ENCODE data around the gene MPG. TPM values are rescaled to one million over a fixed set of nuclear protein-coding genes. Genes with fewer than 3 reads are reported as not detected.
A peak's percentile ranks its signal among the peaks of the same experiment; 100 is the strongest.
"Not testable (repeated sequence)": the region's sequence is repeated elsewhere in the genome, so short reads cannot be mapped to it uniquely, and the experiment has no call there.

Gene MPG, protein sequence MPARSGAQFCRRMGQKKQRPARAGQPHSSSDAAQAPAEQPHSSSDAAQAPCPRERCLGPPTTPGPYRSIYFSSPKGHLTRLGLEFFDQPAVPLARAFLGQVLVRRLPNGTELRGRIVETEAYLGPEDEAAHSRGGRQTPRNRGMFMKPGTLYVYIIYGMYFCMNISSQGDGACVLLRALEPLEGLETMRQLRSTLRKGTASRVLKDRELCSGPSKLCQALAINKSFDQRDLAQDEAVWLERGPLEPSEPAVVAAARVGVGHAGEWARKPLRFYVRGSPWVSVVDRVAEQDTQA
- total RNA-seq: 10 to 100 TPM; 18.3 to 48.2 (median 38.7) TPM
- 25.9 TPM for total RNA-seq (2013)
- 6.5 to 37.5 (median 20.9) reads per million in 29 experiments for total RNA-seq

DNA sequence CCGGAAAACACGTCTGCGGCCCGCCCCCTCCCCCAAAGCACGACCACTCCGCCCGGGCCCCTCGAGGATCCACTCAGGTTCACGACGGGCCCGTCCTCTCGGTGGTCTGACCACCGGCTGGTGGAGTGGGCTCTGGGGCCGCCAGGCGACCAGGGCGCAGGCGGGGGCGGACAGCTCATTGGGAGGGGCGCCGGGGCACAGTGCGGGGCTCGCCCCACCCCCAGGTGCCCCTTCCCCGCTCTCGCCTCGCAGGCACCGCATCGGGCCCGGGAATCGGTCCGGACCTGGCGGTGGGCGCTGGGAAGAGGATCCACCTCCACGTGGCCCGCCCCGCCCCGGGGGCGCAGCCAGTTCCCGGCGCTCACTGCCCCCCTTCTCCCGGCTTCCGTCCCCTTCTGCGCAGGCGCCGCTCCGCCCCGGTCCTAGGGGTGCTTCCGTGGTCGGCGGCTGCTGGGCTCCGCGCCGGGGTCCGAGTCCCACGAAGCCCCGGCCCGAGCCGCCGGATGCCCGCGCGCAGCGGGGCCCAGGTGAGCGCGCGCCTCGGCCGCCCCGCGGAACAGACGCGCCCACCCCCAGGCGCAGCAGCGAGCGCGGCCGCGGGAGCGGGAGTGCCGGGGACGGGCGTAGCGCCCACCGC lies at the start of gene MPG:
Gene MPG, plus strand, starts transcription at position 419 of the 637 bp plus-strand sequence. Its CDS starts 85 bp downstream, at position 504.
- POLR2A ChIA-PET: interaction anchor here in 1 of 2 donors (0.6 kb wide), 1 partner anchor 61 kb away, joined by 5 read pairs; no protein-coding TSS in a partner anchor
- Mint-ChIP-seq H3K36me3 (no peaks in the 10 kb centered on the region), H3K27me3 (peaks cover 3 to 14% of the 10 kb centered on the region in 2 donors)

DNA sequence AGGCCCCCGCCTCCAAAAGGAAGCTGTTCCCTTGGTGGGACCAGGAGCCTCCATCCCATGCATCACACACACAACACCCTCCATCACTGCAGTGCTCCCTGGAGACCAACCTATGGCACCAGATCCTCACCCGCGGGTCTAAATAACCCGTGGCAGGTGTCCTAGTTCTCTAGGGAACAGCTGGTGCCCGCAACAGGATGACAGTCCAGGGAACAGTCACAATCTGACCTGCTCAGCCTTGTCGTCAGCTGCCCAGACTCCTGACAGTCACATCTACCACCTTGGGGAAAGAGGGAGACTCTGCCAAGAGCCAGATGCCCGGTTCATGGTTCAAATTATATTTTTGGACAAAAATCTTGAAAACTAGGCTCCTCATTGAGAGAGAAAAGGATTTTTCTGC lies 47.4 kb upstream of the MPG start:
- H3K27ac ChIP-seq (ENCODE audit: low read length); H3K27ac Mint-ChIP-seq; ATAC-seq (replicated peaks in 1 of 4); H3K9me3 ChIP-seq; H3K4me3 Mint-ChIP-seq; H3K36me3 Mint-ChIP-seq; H3K9me3 Mint-ChIP-seq; H3K4me3 ChIP-seq (ENCODE audit: control insufficient read depth in 1 of 2, extremely low read depth in 1 of 2, low read length in 1 of 2); DNase-seq; H3K4me1 ChIP-seq (ENCODE audit: control insufficient read depth in 1 of 2, extremely low read depth in 1 of 2, insufficient read depth in 2 of 2, low read length in 2 of 2); H3K27me3 ChIP-seq (replicated peaks in 1 of 2; ENCODE audit: control insufficient read depth in 2 of 2, extremely low read depth in 1 of 2, insufficient read depth in 2 of 2, low read length in 1 of 2); POLR2A ChIA-PET; H3K27me3 Mint-ChIP-seq; CTCF ChIA-PET; H3K36me3 ChIP-seq (ENCODE audit: control insufficient read depth in 2 of 2, extremely low read depth in 1 of 2, insufficient read depth in 1 of 2, low read length in 1 of 2): not testable (repeated sequence)
- no CpG with 5 or more reads among the region's 7 CpGs for WGBS (ENCODE audit: insufficient coverage)
- H3K4me1 Mint-ChIP-seq: peaks cover 0 to 10% (median 6%) of the 10 kb centered on the region in 3 donors

More for the DNA sequence above, at the start of gene MPG:
- Mint-ChIP-seq H3K27ac (peak within 1 kb of the TSS; percentile 82 to 91), H3K9me3 (no peaks in the 10 kb centered on the region), H3K4me1 (peaks cover 28 to 39% (median 30%) of the 10 kb centered on the region in 3 donors), H3K4me3 (peak within 1 kb of the TSS; percentile 83 to 87 (median 84))
- Histone ChIP-seq H3K36me3 (ENCODE audit: control insufficient read depth in 2 of 2, extremely low read depth in 1 of 2, insufficient read depth in 1 of 2, low read length in 1 of 2) (peaks cover 3 to 5% of the 10 kb centered on the region in 2 donors), H3K4me1 (ENCODE audit: control insufficient read depth in 1 of 2, extremely low read depth in 1 of 2, insufficient read depth in 2 of 2, low read length in 2 of 2) (peaks cover 19 to 39% of the 10 kb centered on the region in 2 experiments), H3K9me3 (no peaks in the 10 kb centered on the region), H3K27ac (ENCODE audit: low read length) (peak within 1 kb of the TSS; percentile 49), H3K27me3 (replicated peaks in 1 of 2; ENCODE audit: control insufficient read depth in 2 of 2, extremely low read depth in 1 of 2, insufficient read depth in 2 of 2, low read length in 1 of 2) (peaks cover 0 to 28% of the 10 kb centered on the region in 2 experiments), H3K4me3 (ENCODE audit: control insufficient read depth in 1 of 2, extremely low read depth in 1 of 2, low read length in 1 of 2) (peak within 1 kb of the TSS; percentile 72 to 88)
- under 1% methylated on average over 83 of the region's 83 CpGs for WGBS (ENCODE audit: insufficient coverage)
- DNase-seq (peak; percentile 54 to 86 (median 70)), ATAC-seq (replicated peaks in 1 of 4) (peak; percentile 86 to 89 (median 88))
- CTCF ChIA-PET: interaction anchor here in 1 of 2 donors (1.0 kb wide), 1 partner anchor 12 kb away, joined by 4 read pairs; no protein-coding TSS in a partner anchor

- DNase-seq; H3K36me3 Mint-ChIP-seq; H3K27me3 ChIP-seq (replicated peaks in 1 of 2; ENCODE audit: control insufficient read depth in 2 of 2, extremely low read depth in 1 of 2, insufficient read depth in 2 of 2, low read length in 1 of 2); H3K27ac ChIP-seq (ENCODE audit: low read length); H3K27me3 Mint-ChIP-seq; H3K4me3 ChIP-seq (ENCODE audit: control insufficient read depth in 1 of 2, extremely low read depth in 1 of 2, low read length in 1 of 2); CTCF ChIA-PET; H3K4me3 Mint-ChIP-seq; H3K9me3 Mint-ChIP-seq; H3K9me3 ChIP-seq; ATAC-seq (replicated peaks in 1 of 4); H3K36me3 ChIP-seq (ENCODE audit: control insufficient read depth in 2 of 2, extremely low read depth in 1 of 2, insufficient read depth in 1 of 2, low read length in 1 of 2); H3K4me1 ChIP-seq (ENCODE audit: control insufficient read depth in 1 of 2, extremely low read depth in 1 of 2, insufficient read depth in 2 of 2, low read length in 2 of 2); POLR2A ChIA-PET; H3K27ac Mint-ChIP-seq: not testable (repeated sequence)
- WGBS (ENCODE audit: insufficient coverage): 100% methylated on average over 2 of the region's 8 CpGs
- H3K4me1 Mint-ChIP-seq: peaks cover 7 to 25% (median 10%) of the 10 kb centered on the region in 3 donors
Observed at GRCh38 chr16:33154-33876, 44.7 kb upstream of the MPG start.

DNA sequence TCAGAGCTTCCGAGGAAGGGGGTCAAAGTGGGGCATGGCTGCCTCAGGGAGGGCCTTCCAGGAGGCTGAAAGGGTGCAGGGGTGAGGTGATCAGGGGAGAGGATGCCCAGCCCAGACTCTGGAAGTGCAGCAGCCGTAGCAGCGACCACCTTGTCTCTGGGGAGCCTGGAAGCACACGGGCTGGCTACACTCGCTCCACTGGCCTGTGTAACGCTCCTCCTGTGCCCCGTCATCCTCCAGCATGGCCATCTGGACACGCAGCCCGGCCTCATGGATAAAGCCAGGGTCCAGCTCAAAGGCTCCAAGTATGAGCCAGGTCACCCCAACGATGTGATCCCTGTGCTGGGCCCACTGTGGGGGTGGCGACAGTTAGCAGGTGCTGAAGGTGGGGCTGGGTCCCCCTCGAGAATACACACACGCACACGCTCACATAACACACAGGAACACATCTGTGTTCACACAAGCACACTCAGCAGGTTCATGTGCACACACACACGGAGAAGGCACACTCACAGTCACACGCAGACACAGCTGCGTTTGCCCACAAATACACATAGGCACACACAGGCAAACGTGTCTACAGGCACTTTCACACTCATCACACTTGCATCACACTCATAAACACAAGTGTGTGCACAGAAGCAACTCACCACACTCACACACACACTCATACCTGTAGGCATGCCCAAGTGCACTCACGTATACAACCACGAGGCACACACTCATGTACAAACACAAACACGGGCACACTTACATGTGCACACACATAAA lies 44.0 kb upstream of the MPG start:
- DNase-seq (no peak), ATAC-seq (replicated peaks in 1 of 4) (no peak)
- no peaks in the 10 kb centered on the region for H3K9me3 Mint-ChIP-seq
- ChIA-PET POLR2A (no interaction called here), CTCF (no interaction called here)
- peak overlapping the region in 1 of 2 donors; percentile 41 for H3K27ac Mint-ChIP-seq
- peaks cover 15 to 32% (median 18%) of the 10 kb centered on the region in 3 donors for H3K4me1 Mint-ChIP-seq
- Histone ChIP-seq H3K9me3 (no peaks in the 10 kb centered on the region), H3K36me3 (ENCODE audit: control insufficient read depth in 2 of 2, extremely low read depth in 1 of 2, insufficient read depth in 1 of 2, low read length in 1 of 2) (no peaks in the 10 kb centered on the region), H3K27me3 (replicated peaks in 1 of 2; ENCODE audit: control insufficient read depth in 2 of 2, extremely low read depth in 1 of 2, insufficient read depth in 2 of 2, low read length in 1 of 2) (no peaks in the 10 kb centered on the region), H3K4me3 (ENCODE audit: control insufficient read depth in 1 of 2, extremely low read depth in 1 of 2, low read length in 1 of 2) (no peak overlapping the region), H3K4me1 (ENCODE audit: control insufficient read depth in 1 of 2, extremely low read depth in 1 of 2, insufficient read depth in 2 of 2, low read length in 2 of 2) (peaks cover 6 to 12% of the 10 kb centered on the region in 2 experiments), H3K27ac (ENCODE audit: low read length) (no peak overlapping the region)
- WGBS (ENCODE audit: insufficient coverage): 90% methylated on average over 20 of the region's 21 CpGs
- no peaks in the 10 kb centered on the region for H3K27me3 Mint-ChIP-seq
- H3K36me3 Mint-ChIP-seq: peaks cover 9% of the 10 kb centered on the region
- no peak overlapping the region for H3K4me3 Mint-ChIP-seq

DNA sequence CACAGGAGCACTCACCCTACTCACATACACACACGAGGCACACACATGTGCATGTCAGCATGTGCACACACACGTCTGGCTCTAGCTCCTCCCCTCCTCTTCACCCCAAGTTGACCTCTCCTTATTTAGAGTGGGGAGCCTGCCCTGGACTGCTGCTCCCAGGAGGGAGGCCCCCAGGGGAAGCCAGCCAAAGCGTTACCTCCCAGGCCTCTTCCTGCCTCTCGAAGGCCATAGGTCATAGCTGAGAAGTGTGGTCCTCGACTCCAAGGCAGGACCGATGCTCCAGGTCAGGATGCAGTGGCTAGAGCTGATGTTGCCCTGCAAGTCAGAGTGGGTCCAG lies 43.4 kb upstream of the MPG start:
- H3K36me3 ChIP-seq (ENCODE audit: control insufficient read depth in 2 of 2, extremely low read depth in 1 of 2, insufficient read depth in 1 of 2, low read length in 1 of 2): no peaks in the 10 kb centered on the region
- H3K27me3 ChIP-seq (replicated peaks in 1 of 2; ENCODE audit: control insufficient read depth in 2 of 2, extremely low read depth in 1 of 2, insufficient read depth in 2 of 2, low read length in 1 of 2): no peaks in the 10 kb centered on the region
- H3K9me3 ChIP-seq: no peaks in the 10 kb centered on the region
- ChIA-PET POLR2A (no interaction called here), CTCF (no interaction called here)
- H3K27ac ChIP-seq (ENCODE audit: low read length): no peak overlapping the region
- 67% methylated on average over 6 of the region's 6 CpGs for WGBS (ENCODE audit: insufficient coverage)
- peaks cover 20 to 38% (median 22%) of the 10 kb centered on the region in 3 donors for H3K4me1 Mint-ChIP-seq
- no peak for DNase-seq
- H3K36me3 Mint-ChIP-seq: peaks cover 9% of the 10 kb centered on the region
- H3K9me3 Mint-ChIP-seq: no peaks in the 10 kb centered on the region
- H3K4me3 Mint-ChIP-seq: peak overlapping the region in 1 of 3 donors; percentile 21
- no peaks in the 10 kb centered on the region for H3K27me3 Mint-ChIP-seq
- H3K4me3 ChIP-seq (ENCODE audit: control insufficient read depth in 1 of 2, extremely low read depth in 1 of 2, low read length in 1 of 2): no peak overlapping the region
- H3K4me1 ChIP-seq (ENCODE audit: control insufficient read depth in 1 of 2, extremely low read depth in 1 of 2, insufficient read depth in 2 of 2, low read length in 2 of 2): peaks cover 6 to 16% of the 10 kb centered on the region in 2 experiments
- peak overlapping the region in 1 of 2 donors; percentile 41 for H3K27ac Mint-ChIP-seq
- no peak for ATAC-seq (replicated peaks in 1 of 4)
